Measurements from ENCODE around the gene GABARAPL1.

- no peak for TF ChIP-seq CTCF (IDR thresholded peaks at IDR 0.05)
- TF ChIP-seq POLR2A (IDR thresholded peaks at IDR 0.05): no peak
These were observed 43.6 kb upstream of the GABARAPL1 start for GRCh38 chr12:10169104-10169503.
